KOPT-K1 (cell line): ENCODE results near the gene SNCB.

ENCODE experiments used
- H3K27ac ChIP-seq: fragments of 200-600 bp; sonication (generic); 2 replicates; pipeline ENCODE4 v1.5.1; 2016; ENCODE audit warnings: antibody characterized with exemption, mild to moderate bottlenecking, low read depth, low read length; ENCODE audit not compliant: poor library complexity, severe bottlenecking
- H3K36me3 ChIP-seq: fragments of 200-600 bp; sonication (generic); 2 replicates; pipeline ENCODE4 v1.5.1; 2017; ENCODE audit warnings: antibody characterized with exemption, mild to moderate bottlenecking, low read length, moderate library complexity; ENCODE audit not compliant: insufficient read depth
- H3K9me3 ChIP-seq: fragments of 200-600 bp; sonication (generic); 2 replicates; pipeline ENCODE4 v1.5.1; 2017; ENCODE audit warnings: antibody characterized with exemption, low read length, mild to moderate bottlenecking; ENCODE audit not compliant: insufficient read depth, poor library complexity, severe bottlenecking

The SNCB gene

GRCh38 chr5:176653401-176654385 lies 23.4 kb upstream of the SNCB start:
- H3K36me3 ChIP-seq: peaks cover 5% of the 10 kb centered on the region; the same call in 1 of the 2 replicates

GRCh38 chr5:176652136-176652535 lies 21.8 kb upstream of the SNCB start:
- Histone ChIP-seq H3K9me3 (no peaks in the 10 kb centered on the region), H3K27ac (no peak overlapping the region), H3K36me3 (peaks cover 5% of the 10 kb centered on the region; the same call in 1 of the 2 replicates)

More at GRCh38 chr5:176653401-176654385, 23.4 kb upstream of the SNCB start:
- Histone ChIP-seq H3K9me3 (no peaks in the 10 kb centered on the region), H3K27ac (no peak overlapping the region)

GRCh38 chr5:176651472-176651980 lies 21.2 kb upstream of the SNCB start:
- H3K27ac ChIP-seq: no peak overlapping the region
- H3K36me3 ChIP-seq: peaks cover 5% of the 10 kb centered on the region; the same call in 1 of the 2 replicates
- H3K9me3 ChIP-seq: no peaks in the 10 kb centered on the region

GRCh38 chr5:176650354-176650884 lies 20.1 kb upstream of the SNCB start:
- no peak overlapping the region for H3K27ac ChIP-seq
- H3K9me3 ChIP-seq: no peaks in the 10 kb centered on the region
- peaks cover 5% of the 10 kb centered on the region; the same call in 1 of the 2 replicates for H3K36me3 ChIP-seq

GRCh38 chr5:176648474-176649194 lies 18.3 kb upstream of the SNCB start:
- H3K27ac ChIP-seq: no peak overlapping the region

GRCh38 chr5:176647843-176648473 lies 17.6 kb upstream of the SNCB start:
- peak overlapping the region; percentile 55 for H3K27ac ChIP-seq
- H3K9me3 ChIP-seq: no peaks in the 10 kb centered on the region
- no peaks in the 10 kb centered on the region for H3K36me3 ChIP-seq

More at GRCh38 chr5:176648474-176649194, 18.3 kb upstream of the SNCB start:
- Histone ChIP-seq H3K9me3 (no peaks in the 10 kb centered on the region), H3K36me3 (peaks cover 5% of the 10 kb centered on the region; the same call in 1 of the 2 replicates)

GRCh38 chr5:176647030-176647842 lies 16.9 kb upstream of the SNCB start, which contains the start of gene TSPAN17:
TSS of gene TSPAN17 (plus strand) at chr5:176647484. CDS start at chr5:176647616, 132 bp downstream.
- no peaks in the 10 kb centered on the region for H3K9me3 ChIP-seq
- H3K27ac ChIP-seq: peak within 1 kb of the TSS; percentile 55
- no peaks in the 10 kb centered on the region for H3K36me3 ChIP-seq

GRCh38 chr5:176646707-176647029 lies 16.3 kb upstream of the SNCB start:
- Histone ChIP-seq H3K27ac (peak overlapping the region; percentile 55), H3K36me3 (no peaks in the 10 kb centered on the region), H3K9me3 (no peaks in the 10 kb centered on the region)

GRCh38 chr5:176646049-176646706 lies 15.8 kb upstream of the SNCB start:
- H3K9me3 ChIP-seq: no peaks in the 10 kb centered on the region
- H3K27ac ChIP-seq: peak overlapping the region; percentile 55
- H3K36me3 ChIP-seq: no peaks in the 10 kb centered on the region

GRCh38 chr5:176644878-176645670 lies 14.7 kb upstream of the SNCB start:
- no peak overlapping the region for H3K27ac ChIP-seq

GRCh38 chr5:176644294-176644693 lies 14.0 kb upstream of the SNCB start:
- H3K9me3 ChIP-seq: no peaks in the 10 kb centered on the region
- no peaks in the 10 kb centered on the region for H3K36me3 ChIP-seq
- no peak overlapping the region for H3K27ac ChIP-seq

More at GRCh38 chr5:176644878-176645670, 14.7 kb upstream of the SNCB start:
- Histone ChIP-seq H3K36me3 (no peaks in the 10 kb centered on the region), H3K9me3 (no peaks in the 10 kb centered on the region)

GRCh38 chr5:176643491-176644219 lies 13.3 kb upstream of the SNCB start:
- Histone ChIP-seq H3K27ac (no peak overlapping the region), H3K36me3 (no peaks in the 10 kb centered on the region), H3K9me3 (no peaks in the 10 kb centered on the region)
